ENCODE results near the gene FOXA2. TPM values are rescaled to one million over a fixed set of nuclear protein-coding genes. Genes with fewer than 3 reads are reported as not detected.

The FOXA2 gene
- total RNA-seq, 4 donors from 2014 or later: not detected

- WGBS: 0% methylated on average over 2 of the region's 54 CpGs
- Histone ChIP-seq H3K27ac (replicated peaks in 1 of 4) (no peak overlapping the region), H3K36me3 (no peaks in the 10 kb centered on the region), H3K4me3 (peak overlapping the region in 2 of 4 donors; percentile 24 to 25), H3K27me3 (peaks cover 0 to 100% (median 67%) of the 10 kb centered on the region in 4 donors), H3K4me1 (peaks cover 15 to 72% (median 58%) of the 10 kb centered on the region in 4 donors), H3K9me3 (no peaks in the 10 kb centered on the region)
- intact Hi-C loops (cut with DNase I): no loop called here
- TF ChIP-seq CTCF (IDR thresholded peaks at IDR 0.05): no peak
- no peak for TF ChIP-seq EP300 (IDR thresholded peaks at IDR 0.05)
- no peak for TF ChIP-seq POLR2AphosphoS5 (IDR thresholded peaks at IDR 0.05)
- TF ChIP-seq POLR2A (IDR thresholded peaks at IDR 0.05; ENCODE audit: low read depth): no peak
- DNase-seq (ENCODE audit: extremely low spot score): no peak
These were observed 1.9 kb downstream of the FOXA2 start for GRCh38 chr20:22582386-22582963.

GRCh38 chr20:22581437-22582385 is 2.7 kb downstream of the FOXA2 start:
- DNase-seq (ENCODE audit: extremely low spot score): no peak
- 21% methylated on average over 14 of the region's 54 CpGs for WGBS
- H3K9me3 ChIP-seq: no peaks in the 10 kb centered on the region
- H3K36me3 ChIP-seq: no peaks in the 10 kb centered on the region
- H3K4me3 ChIP-seq: no peak overlapping the region
- no peak for TF ChIP-seq POLR2A (IDR thresholded peaks at IDR 0.05; ENCODE audit: low read depth)
- peaks cover 15 to 67% (median 59%) of the 10 kb centered on the region in 4 donors for H3K4me1 ChIP-seq
- peaks cover 0 to 100% (median 70%) of the 10 kb centered on the region in 4 donors for H3K27me3 ChIP-seq
- intact Hi-C loops (cut with DNase I): no loop called here
- no peak overlapping the region for H3K27ac ChIP-seq (replicated peaks in 1 of 4)

DNA sequence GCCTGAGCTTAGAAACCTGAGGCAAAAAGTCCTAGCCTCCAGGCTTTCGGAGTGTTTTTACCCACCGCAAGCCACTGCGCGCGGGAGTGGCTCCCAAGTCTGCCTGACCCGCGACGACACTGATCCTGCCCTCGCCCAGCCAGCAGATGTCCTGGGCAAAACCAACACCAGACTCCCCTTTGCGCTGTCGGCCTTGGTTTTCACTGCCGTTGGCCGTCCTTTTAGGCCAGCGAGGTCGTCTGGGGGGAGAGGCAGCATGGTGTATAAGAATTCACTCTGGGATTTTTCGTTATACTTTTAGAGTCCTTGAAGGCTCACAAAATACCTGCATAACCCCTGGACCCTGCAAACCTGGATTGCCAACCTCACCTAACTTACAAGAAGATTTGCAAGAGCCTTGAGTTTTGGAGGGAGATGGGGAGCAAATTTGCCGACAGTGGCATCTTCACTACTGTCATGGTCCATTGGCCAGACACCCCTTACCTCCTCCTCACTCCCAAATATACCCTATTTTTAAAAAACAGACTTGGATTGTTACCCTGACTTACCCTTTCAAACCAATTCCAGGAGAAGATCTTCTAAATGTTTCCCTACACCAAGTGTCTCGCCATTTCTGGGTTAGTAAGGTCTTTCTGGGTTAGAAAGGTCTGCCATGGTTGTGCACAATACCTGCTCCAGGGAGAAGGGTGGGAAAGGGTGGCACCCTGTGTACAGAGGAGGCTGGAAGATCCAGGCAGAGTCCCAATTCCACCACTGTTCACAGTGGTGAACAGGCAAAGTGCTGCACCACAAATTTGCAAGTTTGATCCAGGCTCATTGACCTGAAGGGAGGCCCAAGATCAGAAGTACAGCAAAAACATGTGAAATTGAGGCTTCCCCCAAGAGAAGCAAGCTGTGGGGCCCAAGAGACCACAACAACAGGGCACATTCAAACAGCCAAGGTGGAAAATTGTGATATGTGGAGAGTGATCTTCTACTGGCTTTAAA is 4.4 kb downstream of the FOXA2 start:
- no peak for DNase-seq (ENCODE audit: extremely low spot score)
- intact Hi-C loops (cut with DNase I): no loop called here
- peaks cover 15 to 57% (median 52%) of the 10 kb centered on the region in 4 donors for H3K4me1 ChIP-seq
- H3K4me3 ChIP-seq: no peak overlapping the region
- no peak for TF ChIP-seq EP300 (IDR thresholded peaks at IDR 0.05)
- no peak for TF ChIP-seq POLR2A (IDR thresholded peaks at IDR 0.05; ENCODE audit: low read depth)
- TF ChIP-seq POLR2AphosphoS5 (IDR thresholded peaks at IDR 0.05): no peak
- TF ChIP-seq CTCF (IDR thresholded peaks at IDR 0.05): no peak
- 16% methylated on average over 7 of the region's 18 CpGs for WGBS
- no peaks in the 10 kb centered on the region for H3K36me3 ChIP-seq
- no peak overlapping the region for H3K27ac ChIP-seq (replicated peaks in 1 of 4)
- H3K27me3 ChIP-seq: peaks cover 0 to 100% (median 63%) of the 10 kb centered on the region in 4 donors
- H3K9me3 ChIP-seq: no peaks in the 10 kb centered on the region

- no peak for TF ChIP-seq POLR2A (IDR thresholded peaks at IDR 0.05; ENCODE audit: low read depth)
- TF ChIP-seq EP300 (IDR thresholded peaks at IDR 0.05): no peak
- TF ChIP-seq POLR2AphosphoS5 (IDR thresholded peaks at IDR 0.05): no peak
- no peak for TF ChIP-seq CTCF (IDR thresholded peaks at IDR 0.05)
- intact Hi-C loops (cut with DNase I): no loop called here
- Histone ChIP-seq H3K27me3 (peaks cover 0 to 100% (median 60%) of the 10 kb centered on the region in 4 donors), H3K36me3 (no peaks in the 10 kb centered on the region), H3K9me3 (no peaks in the 10 kb centered on the region), H3K4me1 (peaks cover 15 to 49% (median 43%) of the 10 kb centered on the region in 4 donors), H3K4me3 (peak overlapping the region; percentile 7 to 21 (median 19)), H3K27ac (replicated peaks in 1 of 4) (no peak overlapping the region)
- 8% methylated on average over 6 of the region's 21 CpGs for WGBS
- no peak for DNase-seq (ENCODE audit: extremely low spot score)
These were observed 5.3 kb downstream of the FOXA2 start for GRCh38 chr20:22579119-22579427.

Measured in esophagus muscularis mucosa (tissue), 4 donors.